Trophoblast cell (in vitro differentiated cells and primary cell): Measurements from ENCODE around the gene SAMSN1.
A peak's percentile ranks its signal among the peaks of the same experiment; 100 is the strongest.
"Not testable (repeated sequence)": the region's sequence is repeated elsewhere in the genome, so short reads cannot be mapped to it uniquely, and the experiment has no call there.

Experiments used
- DNase-seq, 2 donors: peaks; one replicate each; pipeline ENCODE4 v3.0.0-alpha.2; 2016
- H2AFZ ChIP-seq: 2 replicates; pipeline ENCODE4 v1.6.1; 2013; ENCODE audit warnings: low read length, moderate library complexity, mild to moderate bottlenecking; ENCODE audit not compliant: insufficient read depth, poor library complexity
- H2AK5ac ChIP-seq: 2 replicates; pipeline ENCODE4 v1.6.1; 2013; ENCODE audit warnings: mild to moderate bottlenecking, low read length
- H2BK120ac ChIP-seq: 2 replicates; pipeline ENCODE4 v1.6.1; 2013; ENCODE audit warnings: low read length, mild to moderate bottlenecking, moderate library complexity; ENCODE audit not compliant: insufficient read depth, poor library complexity
- H2BK12ac ChIP-seq: 2 replicates; pipeline ENCODE4 v1.6.1; 2013; ENCODE audit warnings: mild to moderate bottlenecking, low read length, moderate library complexity
- H2BK5ac ChIP-seq: 2 replicates; pipeline ENCODE4 v1.6.1; 2013; ENCODE audit warnings: low read length, low read depth, moderate library complexity, mild to moderate bottlenecking; ENCODE audit not compliant: poor library complexity
- H3K14ac ChIP-seq: 2 replicates; pipeline ENCODE4 v1.6.1; 2013; ENCODE audit warnings: mild to moderate bottlenecking, low read length
- H3K18ac ChIP-seq: 2 replicates; pipeline ENCODE4 v1.6.1; 2013; ENCODE audit warnings: mild to moderate bottlenecking, low read length
- H3K23ac ChIP-seq: 2 replicates; pipeline ENCODE4 v1.6.1; 2013; ENCODE audit warnings: low read length
- H3K27ac ChIP-seq: 2 replicates; pipeline ENCODE4 v1.5.1; 2013; ENCODE audit warnings: low read depth, mild to moderate bottlenecking, inconsistent platforms, low read length, moderate library complexity
- H3K27me3 ChIP-seq: 2 replicates; pipeline ENCODE4 v1.6.1; 2013; ENCODE audit warnings: inconsistent platforms, mild to moderate bottlenecking, low read length, moderate library complexity; ENCODE audit not compliant: insufficient read depth
- H3K36me3 ChIP-seq, 2 experiments: 1 replicate in 1 of 2; 2 replicates in 1 of 2; pipeline ENCODE4 v1.6.1; 2013; ENCODE audit warnings: low read length in 2 of 2, mild to moderate bottlenecking in 2 of 2, moderate library complexity in 1 of 2; ENCODE audit not compliant: insufficient read depth in 2 of 2, control insufficient read depth in 1 of 2
- H3K4ac ChIP-seq: 2 replicates; pipeline ENCODE4 v1.6.1; 2013; ENCODE audit warnings: low read depth, mild to moderate bottlenecking, low read length, moderate library complexity
- H3K4me1 ChIP-seq, 2 experiments: 1 replicate in 1 of 2; 2 replicates in 1 of 2; pipeline ENCODE4 v1.6.1; 2013; ENCODE audit warnings: low read length in 2 of 2, mild to moderate bottlenecking in 2 of 2, moderate library complexity in 1 of 2; ENCODE audit not compliant: insufficient read depth in 2 of 2, control insufficient read depth in 1 of 2
- H3K4me2 ChIP-seq: 2 replicates; pipeline ENCODE4 v1.6.1; 2013; ENCODE audit warnings: inconsistent platforms, mild to moderate bottlenecking, low read length, moderate library complexity
- H3K4me3 ChIP-seq: 2 replicates; pipeline ENCODE4 v1.5.1; 2013; ENCODE audit warnings: mild to moderate bottlenecking, low read depth, low read length, inconsistent platforms
- H3K79me1 ChIP-seq: one replicate; pipeline ENCODE4 v1.6.1; 2013; ENCODE audit warnings: low read length
- H3K79me2 ChIP-seq: 2 replicates; pipeline ENCODE4 v1.6.1; 2013; ENCODE audit warnings: low read length, mild to moderate bottlenecking; ENCODE audit not compliant: control insufficient read depth, insufficient read depth, poor library complexity
- H3K9ac ChIP-seq: 2 replicates; pipeline ENCODE4 v1.6.1; 2013; ENCODE audit warnings: mild to moderate bottlenecking, low read length
- H3K9me3 ChIP-seq: 2 replicates; pipeline ENCODE4 v1.6.1; 2013; ENCODE audit warnings: low read depth, mild to moderate bottlenecking, control low read depth, inconsistent platforms, low read length; ENCODE audit not compliant: insufficient read depth
- H4K12ac ChIP-seq: 2 replicates; pipeline ENCODE4 v1.6.1; 2013; ENCODE audit warnings: low read depth, mild to moderate bottlenecking, low read length, moderate library complexity
- H4K8ac ChIP-seq: 2 replicates; pipeline ENCODE4 v1.6.1; 2013; ENCODE audit warnings: low read depth, mild to moderate bottlenecking, low read length, moderate library complexity
- H4K91ac ChIP-seq: one replicate; pipeline ENCODE4 v1.6.1; 2013; ENCODE audit warnings: low read depth, mild to moderate bottlenecking, low read length, moderate library complexity
- WGBS: extraction: QIAGEN DNeasy Blood & Tissue Kit; methylation state at CpG from one replicate; pipeline ENCODE4 v1.1.7; 2013; ENCODE audit warnings: missing lambda C conversion rate; ENCODE audit not compliant: insufficient read length, insufficient coverage; ENCODE audit errors: extremely low coverage; 5-methylcytosine and 5-hydroxymethylcytosine counted together

SAMSN1 gene

DNA sequence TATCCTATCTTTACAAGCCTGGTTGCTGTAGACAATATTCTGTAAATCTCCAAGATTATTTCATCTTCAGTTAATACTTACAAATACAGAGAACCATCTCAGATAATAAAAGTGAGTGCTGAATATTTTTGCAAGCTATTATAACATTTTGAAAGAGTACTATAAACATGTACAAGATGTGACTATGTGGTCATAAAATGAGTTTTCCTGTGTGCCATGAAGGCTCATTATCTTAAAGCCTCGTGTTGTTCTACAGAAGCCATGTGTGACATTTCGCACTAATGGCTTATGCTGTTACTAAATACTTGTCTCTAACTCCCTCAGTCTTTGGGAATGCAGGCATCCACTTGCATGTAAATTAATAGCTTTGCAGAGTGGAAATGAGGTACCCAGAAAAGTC, 48.3 kb downstream of the SAMSN1 start:
- no peak overlapping the region for H3K23ac ChIP-seq
- no peaks in the 10 kb centered on the region for H3K4me1 ChIP-seq
- no peak overlapping the region for H2AFZ ChIP-seq
- H4K12ac ChIP-seq = no peak overlapping the region
- H3K4me3 ChIP-seq = no peak overlapping the region
- no peak overlapping the region for H4K91ac ChIP-seq
- H2AK5ac ChIP-seq = no peak overlapping the region
- H3K27me3 ChIP-seq = no peaks in the 10 kb centered on the region
- no peaks in the 10 kb centered on the region for H3K9me3 ChIP-seq
- no peak overlapping the region for H2BK12ac ChIP-seq
- no CpG with 5 or more reads among the region's 2 CpGs for WGBS
- no peak overlapping the region for H4K8ac ChIP-seq
- no peak overlapping the region for H2BK120ac ChIP-seq
- no peak overlapping the region for H3K18ac ChIP-seq
- H3K79me1 ChIP-seq = no peaks in the 10 kb centered on the region
- H3K9ac ChIP-seq = no peak overlapping the region
- no peak overlapping the region for H3K14ac ChIP-seq
- no peak overlapping the region for H3K4ac ChIP-seq
- no peaks in the 10 kb centered on the region for H3K79me2 ChIP-seq
- H3K27ac ChIP-seq = no peak overlapping the region
- H3K4me2 ChIP-seq = no peak overlapping the region
- H3K36me3 ChIP-seq = no peaks in the 10 kb centered on the region
- H2BK5ac ChIP-seq = no peak overlapping the region
- DNase-seq = no peak

DNA sequence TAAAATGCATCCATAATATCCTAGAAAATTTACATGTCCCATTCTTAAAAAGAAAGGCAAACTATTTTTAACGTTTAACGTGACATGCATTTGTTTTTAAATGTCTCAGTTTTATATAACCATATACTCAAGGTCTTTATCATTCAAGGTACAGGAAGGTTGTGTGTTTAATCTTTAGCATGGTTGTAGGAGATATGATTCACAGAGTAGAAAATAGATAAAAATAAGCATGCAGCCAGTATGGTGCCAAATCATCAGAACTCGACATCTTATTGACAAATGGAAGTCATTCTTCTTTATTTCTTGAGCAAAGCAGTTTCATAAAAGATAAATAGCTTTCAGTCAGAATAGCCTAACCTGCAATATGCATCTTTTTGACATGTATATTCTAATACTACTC, 51.0 kb downstream of the SAMSN1 start:
- Histone ChIP-seq H3K23ac (no peak overlapping the region), H2AFZ (no peak overlapping the region), H2BK12ac (no peak overlapping the region), H3K9me3 (no peaks in the 10 kb centered on the region), H2AK5ac (no peak overlapping the region), H4K12ac (no peak overlapping the region), H3K4me3 (no peak overlapping the region), H4K8ac (no peak overlapping the region), H4K91ac (no peak overlapping the region), H3K79me2 (no peaks in the 10 kb centered on the region), H3K18ac (no peak overlapping the region), H3K14ac (no peak overlapping the region), H3K9ac (no peak overlapping the region), H3K36me3 (no peaks in the 10 kb centered on the region), H2BK5ac (no peak overlapping the region), H3K4me2 (no peak overlapping the region), H3K27ac (no peak overlapping the region), H3K4ac (no peak overlapping the region), H3K27me3 (no peaks in the 10 kb centered on the region), H3K4me1 (no peaks in the 10 kb centered on the region), H2BK120ac (no peak overlapping the region), H3K79me1 (no peaks in the 10 kb centered on the region)
- DNase-seq = no peak
- WGBS = no CpG with 5 or more reads among the region's 3 CpGs

DNA sequence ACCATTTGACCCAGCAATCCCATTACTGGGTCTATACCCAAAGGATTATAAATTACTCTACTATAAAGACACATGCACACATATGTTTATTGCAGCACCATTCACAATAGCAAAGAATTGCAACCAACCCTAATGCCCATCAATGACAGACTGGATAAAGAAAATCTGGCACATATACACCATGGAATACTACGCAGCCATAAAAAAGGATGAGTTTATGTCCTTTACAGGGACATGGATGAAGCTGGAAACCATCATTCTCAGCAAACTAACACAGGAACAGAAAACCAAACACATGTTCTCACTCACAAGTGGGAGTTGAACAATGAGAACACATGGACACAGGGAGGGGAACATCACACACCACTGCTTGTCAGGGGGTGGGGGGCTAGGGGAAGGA, 51.9 kb downstream of the SAMSN1 start:
- H3K18ac ChIP-seq, H3K27ac ChIP-seq, H3K4me3 ChIP-seq, H3K4ac ChIP-seq, H3K79me1 ChIP-seq, H3K14ac ChIP-seq, H2AFZ ChIP-seq, H3K9ac ChIP-seq, H3K27me3 ChIP-seq, H2AK5ac ChIP-seq, DNase-seq, H4K8ac ChIP-seq, H3K4me1 ChIP-seq, H3K23ac ChIP-seq, H3K9me3 ChIP-seq, H3K4me2 ChIP-seq, H3K79me2 ChIP-seq, H2BK120ac ChIP-seq, H2BK12ac ChIP-seq, H4K91ac ChIP-seq, H2BK5ac ChIP-seq, H4K12ac ChIP-seq, H3K36me3 ChIP-seq: not testable (repeated sequence)
- no CpG with 5 or more reads among the region's 1 CpG for WGBS

DNA sequence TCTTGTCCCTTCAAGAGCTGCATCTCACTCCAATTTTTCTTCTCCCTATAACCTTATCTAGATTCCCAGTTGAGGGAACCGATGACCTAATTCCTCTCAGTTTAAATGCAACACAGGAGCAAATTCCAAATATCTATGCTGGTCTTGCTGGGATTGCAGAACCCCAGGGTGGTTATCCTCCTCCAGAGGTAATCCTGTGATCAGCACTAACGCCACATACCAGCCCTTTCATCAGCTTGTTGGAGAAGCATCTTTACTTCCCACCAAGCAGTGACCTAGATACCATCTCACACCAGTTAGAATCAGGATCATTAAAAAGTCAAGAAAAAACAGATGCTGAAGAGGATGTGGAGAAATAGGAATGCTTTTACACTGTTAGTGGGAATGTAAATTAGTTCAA, 52.4 kb downstream of the SAMSN1 start:
- Histone ChIP-seq H3K18ac (no peak overlapping the region), H3K14ac (no peak overlapping the region), H4K8ac (no peak overlapping the region), H2AK5ac (no peak overlapping the region), H4K12ac (no peak overlapping the region), H3K36me3 (no peaks in the 10 kb centered on the region), H2BK5ac (no peak overlapping the region), H3K4me3 (no peak overlapping the region), H4K91ac (no peak overlapping the region), H2AFZ (no peak overlapping the region), H2BK120ac (no peak overlapping the region), H3K23ac (no peak overlapping the region), H3K9me3 (no peaks in the 10 kb centered on the region), H3K4me2 (no peak overlapping the region), H3K9ac (no peak overlapping the region), H3K4me1 (no peaks in the 10 kb centered on the region), H3K27me3 (no peaks in the 10 kb centered on the region), H3K79me2 (no peaks in the 10 kb centered on the region), H2BK12ac (no peak overlapping the region), H3K79me1 (no peaks in the 10 kb centered on the region), H3K27ac (no peak overlapping the region), H3K4ac (no peak overlapping the region)
- WGBS = no CpG with 5 or more reads among the region's 2 CpGs
- peak in 1 of 2 donors; percentile 21 for DNase-seq
